ENCODE results near the gene PRSS21.

PRSS21 gene

DNA sequence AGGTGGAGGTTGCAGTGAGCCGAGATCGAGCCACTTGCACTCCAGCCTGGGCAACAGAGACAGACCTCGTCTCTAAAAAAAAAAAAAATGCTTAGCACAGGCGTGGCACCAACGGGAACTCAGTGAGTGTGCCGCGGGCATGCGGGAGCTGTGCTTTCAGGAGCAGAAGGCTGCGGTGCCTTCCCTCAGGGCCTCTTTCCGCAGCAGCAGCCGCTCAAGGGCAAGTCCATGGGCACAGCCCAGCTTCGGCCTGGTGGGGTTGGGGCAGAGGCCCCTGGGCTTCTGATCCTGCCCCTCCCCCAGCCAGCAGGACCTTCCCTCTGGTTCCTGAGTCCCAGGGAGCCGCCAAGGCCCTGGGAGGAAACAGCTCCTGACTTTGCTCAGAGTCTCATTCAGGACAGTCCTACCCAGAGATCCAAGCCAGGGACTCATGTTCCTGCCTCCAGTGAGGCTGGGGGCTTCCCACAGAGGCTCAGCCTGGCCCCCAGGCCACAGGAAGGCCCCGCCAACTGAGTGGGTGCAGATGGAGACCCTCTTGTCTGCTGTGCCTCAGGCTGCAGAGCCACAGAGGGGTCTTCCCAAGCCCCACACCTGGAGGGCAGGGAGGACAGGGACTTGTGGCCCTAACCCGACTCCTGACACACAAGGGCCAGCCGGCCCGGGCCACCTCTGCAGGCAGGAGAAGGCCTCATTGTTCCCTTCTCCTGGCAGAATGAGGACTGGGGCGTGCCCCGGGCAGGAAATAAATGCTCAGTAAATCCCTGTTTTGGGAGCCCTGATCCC lies 9.7 kb downstream of the PRSS21 start:
- DNase-seq = no peak

DNA sequence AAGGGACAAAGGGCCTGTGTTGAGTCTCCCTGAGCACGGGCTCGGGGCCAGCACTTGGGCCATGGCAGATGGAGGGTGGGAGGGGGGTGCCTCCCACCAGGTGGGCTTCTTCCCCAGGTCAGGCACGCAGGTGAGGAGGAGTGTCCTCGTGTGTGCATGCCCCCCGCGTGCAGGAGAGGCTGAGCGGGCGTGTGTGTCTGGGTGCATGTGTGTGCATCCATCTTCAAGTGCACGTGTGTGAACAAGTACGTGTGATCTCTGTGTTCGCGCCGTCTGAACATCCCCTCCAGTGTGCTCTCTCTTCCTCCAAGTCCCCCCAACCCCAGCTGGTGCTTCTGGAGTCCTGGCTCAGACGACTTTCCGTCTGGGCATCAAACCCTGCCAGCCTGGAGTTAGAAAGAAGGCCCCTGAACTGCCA lies 10.3 kb downstream of the PRSS21 start:
- no peak for DNase-seq

DNA sequence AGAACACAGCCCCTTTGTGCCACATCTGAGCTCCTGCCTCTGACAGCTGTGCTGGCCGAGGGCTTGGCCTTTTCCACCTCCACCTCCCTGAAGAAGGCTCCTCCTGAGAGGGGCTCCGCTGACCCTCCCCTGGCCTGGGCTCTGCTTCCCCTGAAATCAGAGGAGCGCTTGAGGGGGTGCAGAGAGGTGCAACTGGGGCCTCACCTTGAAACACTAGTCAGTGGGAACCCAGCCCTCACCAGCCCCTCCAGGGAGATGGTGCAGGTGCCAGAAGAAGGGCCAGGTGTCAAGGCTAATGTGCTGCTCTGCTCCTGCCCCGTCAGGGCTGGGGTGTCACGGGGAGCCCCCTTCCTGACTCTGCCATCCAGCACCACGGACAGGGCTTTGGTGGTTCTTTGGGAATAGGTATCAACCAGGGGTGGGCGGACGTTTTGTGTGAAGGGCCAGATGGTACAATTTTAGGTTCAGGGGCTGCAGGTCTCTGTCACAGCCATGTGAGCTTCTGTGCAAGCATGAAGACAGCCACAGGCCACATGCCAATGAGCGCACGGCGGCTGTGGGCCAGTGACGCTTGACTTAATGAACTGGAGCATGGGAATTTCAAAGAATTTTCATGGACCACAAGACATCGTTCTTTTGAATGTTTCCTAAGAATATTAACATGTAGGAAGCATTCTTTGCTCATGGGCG lies 10.9 kb downstream of the PRSS21 start:
- DNase-seq = no peak

DNA sequence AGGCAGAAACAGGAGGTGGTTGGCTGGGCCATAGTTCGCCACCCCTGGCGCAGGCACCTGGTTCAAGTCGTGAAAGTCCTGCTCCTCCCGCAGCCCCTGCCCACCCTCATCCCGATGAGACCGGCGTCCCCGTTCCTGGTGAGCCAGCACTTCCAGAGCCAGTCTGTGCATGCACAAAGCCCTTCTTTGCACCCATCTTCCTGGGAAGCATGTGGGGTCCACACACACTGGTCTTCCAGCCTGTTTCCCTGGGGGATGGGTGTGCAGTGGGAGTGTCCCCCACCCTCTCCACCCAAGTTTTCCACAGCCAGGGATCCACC lies 11.4 kb downstream of the PRSS21 start:
- no peak for DNase-seq

DNA sequence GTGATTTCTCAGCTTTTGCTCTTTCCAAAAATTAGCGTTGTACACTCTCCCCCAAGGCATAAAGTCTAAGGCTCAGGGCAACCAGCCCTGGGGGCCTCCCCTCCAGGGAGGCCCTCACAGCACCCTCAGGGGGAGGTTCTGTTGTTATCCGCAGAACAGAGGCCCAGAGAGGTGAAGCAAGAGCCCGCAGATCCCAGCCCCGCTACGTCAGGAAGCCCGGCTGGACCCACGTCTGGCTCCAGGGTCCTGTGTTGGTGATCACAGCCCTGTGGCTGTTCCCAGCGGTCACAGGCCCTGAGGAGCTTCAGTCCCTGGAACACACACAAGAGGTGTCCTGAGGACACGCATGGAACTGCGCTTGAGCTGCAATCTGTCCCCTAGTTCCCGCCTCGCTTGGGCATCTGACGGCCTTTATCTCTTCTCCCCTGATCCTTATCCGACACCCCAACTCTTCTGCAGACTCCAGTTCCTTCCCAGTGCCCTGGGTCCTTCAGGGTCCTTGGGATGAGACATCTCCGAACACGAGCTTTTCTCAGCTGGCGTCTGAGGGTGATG lies 11.9 kb downstream of the PRSS21 start:
- DNase-seq = no peak

DNA sequence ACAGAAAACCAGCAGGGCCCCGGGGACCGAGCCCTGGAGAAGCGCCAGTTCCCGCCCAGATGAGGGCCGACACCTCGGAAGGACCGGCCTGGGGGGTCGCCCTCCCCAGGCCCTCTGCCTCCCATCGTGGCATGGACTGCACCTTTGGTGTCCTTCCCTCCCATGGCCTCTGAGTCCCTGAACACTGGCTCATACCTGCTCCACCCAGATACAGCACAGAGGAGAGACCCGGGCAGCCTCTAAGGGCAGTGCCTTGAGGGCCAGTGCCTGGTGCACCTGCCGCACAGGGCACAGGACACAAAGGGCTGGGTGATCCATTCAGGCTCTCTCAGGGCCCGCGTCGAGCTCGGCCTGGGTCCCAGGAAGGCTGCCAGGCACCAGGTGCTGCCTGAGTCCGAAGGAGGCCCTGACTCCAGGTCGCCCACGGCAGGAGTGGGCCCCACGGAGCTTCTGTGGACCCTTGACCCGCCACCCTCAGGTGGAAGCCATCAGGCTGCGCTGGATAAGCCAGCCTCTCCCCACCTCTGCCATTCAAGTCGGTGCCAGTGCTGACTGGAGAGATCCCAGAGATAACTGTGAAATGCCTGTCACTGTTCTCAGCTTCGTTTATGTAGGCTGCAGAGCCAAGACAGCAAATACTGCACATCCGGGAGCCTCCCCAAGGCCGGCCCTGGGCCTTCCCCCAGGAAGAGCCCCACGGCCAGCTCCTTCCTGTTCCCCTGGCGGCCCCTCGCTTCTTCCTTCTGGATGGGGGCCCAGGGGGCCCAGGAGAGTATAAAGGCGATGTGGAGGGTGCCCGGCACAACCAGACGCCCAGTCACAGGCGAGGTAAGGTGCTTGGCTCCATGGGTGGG lies 12.7 kb downstream of the PRSS21 start, which contains the start of gene ZG16B:
Gene ZG16B (plus strand): TSS at position 803 of the 854 bp plus-strand sequence. CDS start 139 bp downstream, outside the sequence.
- no peak for DNase-seq

DNA sequence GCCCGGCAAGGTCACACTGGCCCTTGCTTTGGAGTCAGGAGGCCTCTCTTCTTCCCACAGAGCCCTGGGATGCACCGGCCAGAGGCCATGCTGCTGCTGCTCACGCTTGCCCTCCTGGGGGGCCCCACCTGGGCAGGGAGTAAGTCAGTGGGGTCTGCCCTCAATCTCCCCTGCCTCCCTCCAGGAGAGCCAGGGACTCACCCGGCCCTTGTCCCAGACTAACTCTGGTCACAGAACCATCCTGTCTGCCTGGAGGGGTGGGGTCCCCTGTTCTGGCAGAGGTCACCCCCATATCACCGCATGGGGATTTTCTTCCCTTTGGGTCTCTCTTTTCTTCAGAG lies 13.3 kb downstream of the PRSS21 start:
- DNase-seq = no peak

DNA sequence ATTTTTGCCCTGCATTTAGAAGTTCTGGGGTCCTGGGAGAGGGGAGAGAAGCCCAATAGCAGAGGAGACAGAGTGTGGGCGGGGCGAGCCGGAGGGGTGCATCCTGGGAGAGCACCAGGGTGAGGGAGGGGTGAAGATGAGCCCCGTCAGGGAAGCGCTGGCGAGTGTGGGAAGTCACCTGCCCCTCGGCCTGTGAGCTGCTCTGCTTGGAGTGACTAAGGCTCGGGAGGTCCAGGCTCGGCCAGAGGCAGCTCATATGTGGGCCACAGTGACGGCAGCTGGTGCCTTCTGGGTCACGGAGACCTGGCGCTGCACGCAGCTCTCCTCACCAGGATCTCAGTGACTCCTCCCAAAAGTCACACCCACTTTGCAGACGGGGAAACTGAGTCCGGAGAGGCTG lies 14.2 kb downstream of the PRSS21 start:
- DNase-seq = no peak

DNA sequence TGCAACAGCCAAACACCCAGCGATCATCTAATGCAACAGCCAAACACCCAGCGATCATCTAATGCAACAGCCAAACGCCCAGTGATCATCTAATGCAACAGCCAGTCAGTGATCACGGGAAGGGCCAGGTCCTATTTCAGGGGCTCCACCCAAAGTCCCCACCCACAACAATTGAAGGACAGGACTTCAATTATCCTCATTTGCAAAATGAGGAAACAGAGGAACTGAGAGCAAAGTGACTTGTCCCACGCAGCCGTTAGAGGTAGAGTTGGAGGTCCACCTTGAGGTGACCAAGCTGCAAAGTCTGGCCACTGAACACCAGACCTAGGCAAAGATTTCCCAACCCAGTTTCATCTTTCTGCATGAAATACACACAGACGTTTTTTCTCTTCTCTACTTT lies 16.7 kb downstream of the PRSS21 start:
- DNase-seq = no peak

DNA sequence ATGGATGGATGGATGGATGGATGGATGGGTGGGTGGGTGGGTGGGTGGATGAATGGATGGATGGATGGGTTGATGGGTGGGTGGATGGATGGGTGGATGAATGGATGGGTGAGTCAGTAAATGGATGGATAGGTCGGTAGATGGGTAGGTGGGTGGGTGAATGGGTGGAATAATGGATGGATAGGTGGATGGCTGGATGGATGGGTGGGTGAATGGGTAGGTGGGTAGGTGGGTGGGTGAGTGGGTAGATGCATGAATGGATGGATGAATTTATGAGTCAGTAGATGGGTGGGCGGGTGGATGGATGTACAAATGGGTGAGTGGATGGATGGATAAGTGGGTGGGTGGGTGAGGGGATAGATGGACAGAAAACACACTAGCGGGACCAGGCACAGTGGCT lies 17.9 kb downstream of the PRSS21 start:
- no peak for DNase-seq

DNA sequence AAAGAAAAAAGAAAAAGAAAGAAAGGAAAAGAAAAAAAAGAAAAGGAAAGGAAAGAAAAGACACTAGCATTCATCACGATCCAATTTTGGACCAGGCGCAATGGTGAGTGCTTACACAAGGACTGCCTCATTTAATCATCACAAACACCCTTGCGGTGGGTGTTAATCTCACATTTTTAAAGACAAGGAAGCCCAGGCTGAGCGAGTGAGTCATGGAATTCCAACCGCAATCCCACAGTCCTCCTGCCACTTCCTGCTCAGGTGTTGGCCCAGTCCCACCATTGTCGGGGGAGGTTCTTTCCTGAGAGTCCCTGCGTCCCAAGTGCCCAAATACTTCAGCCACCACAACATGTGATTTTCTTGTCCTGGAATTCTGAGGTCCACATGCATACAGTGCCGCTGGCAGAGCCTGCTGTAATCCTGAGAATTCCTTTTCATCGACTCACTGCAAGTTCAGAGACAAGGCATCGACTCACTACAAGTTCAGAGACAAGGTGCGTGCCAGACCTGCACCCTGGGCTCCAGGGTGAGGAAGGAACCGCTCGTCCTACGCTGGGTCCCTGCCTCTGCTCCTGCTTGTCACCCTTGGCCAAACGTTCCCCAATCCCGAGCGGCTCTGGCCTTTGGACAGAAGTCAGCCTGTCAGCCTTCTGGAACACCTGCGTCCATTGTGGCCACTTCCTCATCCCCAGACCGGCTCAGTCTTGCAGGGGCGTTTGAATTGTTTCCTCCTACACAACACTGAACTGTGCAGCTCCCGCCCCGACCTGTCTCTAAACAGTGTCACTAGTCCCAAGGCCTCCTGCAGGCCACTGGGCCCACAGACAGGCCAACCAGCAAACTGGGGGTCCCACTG lies 18.8 kb downstream of the PRSS21 start:
- no peak for DNase-seq

DNA sequence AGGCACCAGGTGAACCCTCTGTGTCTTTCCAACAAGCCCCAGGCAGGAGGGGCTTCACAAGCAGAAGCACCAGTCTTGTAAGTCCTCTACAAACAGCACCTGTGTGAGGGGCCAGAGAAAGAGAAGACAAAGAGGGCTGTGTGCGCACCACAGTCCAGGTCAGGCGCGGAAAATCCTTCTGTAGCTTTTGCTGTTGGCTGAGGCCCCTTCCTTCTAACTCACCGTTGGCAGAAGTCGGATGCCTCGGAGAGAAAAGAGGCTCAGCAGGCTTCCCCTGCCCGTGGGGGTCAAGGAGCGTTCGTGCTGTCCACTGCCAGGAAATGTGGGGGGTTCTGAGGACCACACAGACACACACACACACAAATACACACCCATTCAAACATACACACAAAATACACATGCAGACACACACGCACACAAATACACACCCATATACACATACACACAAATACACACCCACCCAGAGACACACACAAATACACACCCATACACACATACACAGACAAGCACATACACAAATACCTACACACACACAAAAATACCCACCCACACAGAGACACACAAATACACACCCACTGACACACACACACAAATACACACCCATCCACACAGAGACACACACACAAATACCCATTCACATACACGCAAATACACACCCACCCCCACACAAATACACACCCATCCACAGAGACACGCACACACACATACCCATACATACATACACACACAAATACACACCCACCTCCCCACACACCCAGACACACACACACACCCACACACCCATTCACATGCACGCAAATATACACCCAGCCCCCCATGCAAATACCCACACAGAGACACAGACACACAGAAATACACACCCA lies 19.8 kb downstream of the PRSS21 start:
- DNase-seq = no peak

DNA sequence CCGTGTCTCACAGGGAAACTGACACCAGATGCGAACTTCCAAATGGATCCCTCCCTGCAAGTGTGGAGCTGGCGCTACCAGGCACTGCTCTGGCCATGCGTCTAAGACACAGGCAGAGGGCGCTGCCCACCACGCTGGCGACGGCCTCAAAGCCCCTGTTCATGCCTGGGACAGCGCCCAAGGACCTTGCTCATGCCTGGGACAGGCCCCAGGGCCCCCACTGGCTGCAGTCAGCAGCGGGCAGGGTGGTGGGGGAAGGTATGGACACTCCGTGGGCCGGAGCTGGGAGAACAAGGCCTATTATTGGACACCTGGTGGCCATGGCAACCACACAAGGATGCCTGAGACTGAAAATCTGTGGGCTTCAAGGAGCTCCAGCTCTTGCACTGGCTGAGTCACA lies 21.9 kb downstream of the PRSS21 start:
- DNase-seq = no peak

DNA sequence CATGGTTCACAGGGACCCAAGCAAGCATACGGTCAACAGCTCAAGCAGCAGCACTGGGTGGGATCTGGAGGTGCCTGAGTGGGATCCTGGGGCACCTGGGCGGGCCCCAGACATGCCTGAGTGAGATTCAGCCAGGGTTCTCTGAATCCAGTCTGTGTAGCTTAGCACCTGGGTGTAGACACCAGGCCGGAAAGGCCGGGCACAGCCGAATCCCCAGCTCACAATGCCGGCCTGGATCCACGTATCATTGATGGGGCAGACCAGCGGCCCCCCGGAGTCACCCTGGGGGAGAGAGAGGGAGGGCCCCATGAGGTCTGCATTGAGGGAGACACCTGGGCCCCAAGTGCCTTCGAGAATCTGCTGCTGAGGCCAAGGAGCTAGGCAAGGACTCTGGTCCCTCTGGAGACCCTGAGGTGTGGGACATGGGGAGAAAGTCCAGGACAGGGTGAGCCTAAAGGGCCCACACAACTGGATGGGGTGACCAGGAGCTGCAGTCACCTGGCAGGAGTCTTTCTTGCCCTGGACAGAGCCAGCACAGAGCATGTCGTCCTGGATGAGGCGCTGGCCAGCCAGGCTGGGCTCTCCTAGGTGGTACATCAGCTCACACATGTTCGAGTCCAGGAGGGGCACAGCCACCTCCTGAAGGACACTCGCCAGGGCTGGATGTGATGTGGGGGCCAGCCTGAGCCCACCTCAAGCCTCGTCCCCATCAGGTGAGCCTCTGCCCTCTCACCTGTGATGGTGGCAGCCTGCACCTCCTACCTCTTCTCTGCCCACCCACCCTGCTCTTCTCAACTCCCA lies 22.8 kb downstream of the PRSS21 start:
- no peak for DNase-seq

DNA sequence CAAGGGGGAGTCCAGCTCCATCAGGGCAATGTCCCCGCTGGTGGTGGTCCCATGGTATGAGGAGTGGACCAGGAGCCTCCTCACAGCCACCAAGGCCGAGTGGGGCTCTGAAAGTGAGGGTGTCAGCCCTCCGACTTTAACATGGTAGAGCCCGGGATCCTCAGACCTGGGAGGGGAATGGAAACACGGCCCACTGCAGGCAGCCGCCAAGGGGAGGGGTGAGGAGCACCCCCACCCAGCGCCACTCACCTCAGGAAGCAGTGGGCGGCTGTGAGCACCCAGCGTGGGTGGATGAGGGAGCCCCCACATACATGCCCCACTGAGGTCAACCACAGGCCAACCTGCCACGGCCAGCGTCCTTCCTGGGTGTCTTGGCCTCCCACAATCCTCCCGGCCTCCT lies 23.9 kb downstream of the PRSS21 start:
- no peak for DNase-seq

DNA sequence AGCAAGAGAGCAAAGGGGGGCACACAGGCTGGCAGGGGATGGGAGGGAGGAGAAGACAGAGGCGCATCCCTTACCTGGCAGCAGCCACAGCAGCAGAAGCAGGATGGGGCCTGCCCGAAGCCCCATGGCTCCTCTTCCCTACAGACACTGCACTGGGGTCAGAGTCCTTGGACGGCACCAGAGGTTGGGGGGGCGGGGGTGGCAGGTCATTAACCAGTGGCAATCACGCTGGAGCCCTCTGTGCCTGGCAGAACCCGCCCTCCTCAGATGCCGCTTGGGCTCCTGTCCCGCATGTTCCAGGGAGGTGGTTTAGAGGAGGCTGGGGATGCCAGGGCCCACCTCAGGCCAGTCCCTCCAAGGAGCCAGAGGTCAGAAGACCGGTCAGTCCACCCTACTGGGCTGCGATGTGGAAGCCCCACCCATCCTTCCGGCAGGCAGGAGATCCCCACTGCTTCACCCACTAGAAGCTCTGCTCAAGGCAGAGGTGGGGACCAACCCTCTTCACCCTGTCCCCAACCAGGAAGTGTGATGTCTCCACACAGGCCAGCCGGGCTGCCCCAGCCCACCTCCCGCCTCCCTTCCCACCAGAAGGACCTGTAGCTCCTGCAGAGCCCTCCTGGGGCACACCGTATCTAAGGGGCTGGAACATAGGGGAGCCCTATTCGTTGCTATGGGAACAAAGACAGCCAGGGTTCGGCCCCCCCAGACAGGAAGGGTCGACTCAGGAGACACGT lies 24.7 kb downstream of the PRSS21 start:
- no peak for DNase-seq

DNA sequence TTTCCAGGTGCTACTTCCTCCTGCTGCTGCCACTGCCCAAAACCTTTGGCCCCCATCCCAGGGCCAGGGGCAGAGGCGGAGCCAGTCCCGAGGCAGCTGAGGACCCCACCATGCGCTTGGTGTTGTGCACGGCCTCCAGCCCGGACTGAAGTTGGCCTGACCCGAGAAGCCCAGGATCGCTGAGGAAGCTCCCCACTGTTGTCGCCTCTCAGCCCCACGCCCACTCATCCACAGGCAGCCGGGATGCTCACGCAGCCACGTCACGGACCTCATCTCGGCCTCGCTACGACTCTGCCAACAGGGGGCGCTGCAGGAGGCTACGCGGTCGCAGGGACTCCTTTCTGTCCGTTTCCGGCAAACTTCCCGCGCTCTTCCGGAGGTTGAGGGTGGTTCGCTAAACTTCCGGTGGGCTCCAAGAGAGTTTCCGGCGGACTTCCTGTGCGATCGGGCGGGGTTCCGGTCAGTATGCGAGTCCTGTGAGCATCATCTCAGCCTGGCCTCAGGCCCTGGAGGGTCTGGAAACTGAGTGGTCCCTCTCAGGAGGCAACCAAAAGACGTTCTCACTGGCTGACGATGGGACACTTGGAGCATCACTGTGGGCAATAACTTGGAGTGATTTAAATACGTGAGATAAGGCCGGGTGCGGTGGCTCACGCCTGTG lies 25.4 kb downstream of the PRSS21 start:
- DNase-seq = peak; percentile 45

DNA sequence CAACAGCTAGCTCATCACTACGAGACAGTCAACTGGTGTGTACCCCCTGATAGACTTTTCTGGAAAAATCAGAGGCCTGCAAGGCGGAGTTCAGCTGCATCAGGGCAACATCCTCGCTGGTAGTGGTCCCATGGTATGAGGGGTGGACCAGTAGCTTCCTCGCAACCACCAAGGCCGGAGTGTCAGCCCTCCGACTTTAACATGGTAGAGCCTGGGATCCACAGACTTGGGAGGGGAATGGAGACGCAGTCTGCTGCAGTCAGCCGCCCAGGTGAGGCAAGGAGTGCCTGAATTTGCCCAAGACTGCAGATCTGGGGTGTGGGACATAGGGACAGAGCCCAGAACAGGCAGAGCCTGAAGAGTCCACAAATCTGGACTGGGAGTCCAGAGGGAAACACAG lies 26.5 kb downstream of the PRSS21 start:
- DNase-seq = no peak

DNA sequence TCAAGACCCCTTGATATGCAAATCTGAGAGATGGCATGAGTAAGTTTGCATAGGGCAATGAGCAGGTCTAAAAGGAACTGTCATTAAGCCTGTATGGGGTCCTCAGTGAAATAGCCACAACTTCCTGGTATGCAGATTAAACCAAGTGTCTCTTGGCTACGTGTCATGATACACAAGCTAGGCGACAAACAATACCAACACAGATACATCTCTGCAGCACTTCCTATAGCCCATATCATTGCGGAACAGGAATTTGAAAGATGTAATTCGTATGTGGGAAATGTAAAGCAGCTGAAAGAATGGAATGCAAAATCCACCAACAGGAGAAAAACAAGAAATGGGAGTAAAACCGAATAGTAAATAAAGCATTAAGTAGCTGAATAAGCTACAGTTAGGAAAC lies 28.1 kb downstream of the PRSS21 start:
- DNase-seq = no peak
